Endothelial cell of umbilical vein (primary cell): Measurements from ENCODE around the gene AHRR. TPM values are rescaled to one million over a fixed set of nuclear protein-coding genes. Genes with fewer than 3 reads are reported as not detected.

Experiments used
- BruUV-seq: library from RNA; stranded (reverse); fragments of 400-500 nt; replicated peaks from 2 replicates; lab custom pipeline; 2021; lab: Mats Ljungman, UMichigan
- CTCF ChIA-PET: fragments of 300-600, 350-600 bp; sonication (Branson Sonifier 250); formaldehyde crosslinking; loops from one replicate; lab custom pipeline; 2021; ENCODE audit warnings: antibody characterized with exemption, inconsistent platforms; lab: Charles Lee
- POLR2A ChIA-PET: fragments of 300-600, 350-600 bp; sonication (Branson Sonifier 250); formaldehyde crosslinking; loops from one replicate; lab custom pipeline; 2021; ENCODE audit warnings: antibody characterized with exemption, inconsistent platforms; lab: Charles Lee
- DNase-seq: peaks from one replicate; pipeline ENCODE4 v3.0.0-alpha.2; 2011; ENCODE audit warnings: low read depth, low spot score
- FAIRE-seq: peaks from 2 replicates; lab custom pipeline; 2011; peaks lifted over from hg19 to GRCh38; lab: Jason Lieb, UNC
- H2AFZ ChIP-seq: 2 replicates; pipeline ENCODE4 v1.6.0; 2012; ENCODE audit warnings: low read depth, low read length, control low read depth, inconsistent platforms
- H3K27ac ChIP-seq: 2 replicates; pipeline ENCODE4 v1.5.1; 2011; ENCODE audit warnings: low read depth, mild to moderate bottlenecking, control low read depth, low read length, moderate library complexity; ENCODE audit not compliant: insufficient read depth
- H3K27me3 ChIP-seq, 2 experiments: 2 replicates each; pipeline versions ENCODE4 v1.6.0 to v1.6.1; 2011; ENCODE audit warnings: low read length in 2 of 2, mixed read lengths in 1 of 2; ENCODE audit not compliant: control insufficient read depth in 2 of 2, insufficient read depth in 2 of 2
- H3K36me3 ChIP-seq, 2 experiments: 2 replicates in 1 of 2; 3 replicates in 1 of 2; pipeline ENCODE4 v1.5.1; 2011; ENCODE audit warnings: low read length in 2 of 2, mild to moderate bottlenecking in 1 of 2, moderate library complexity in 1 of 2; ENCODE audit not compliant: control insufficient read depth in 2 of 2, insufficient read depth in 2 of 2; ENCODE audit errors: extremely low read depth in 1 of 2
- H3K4me1 ChIP-seq: 3 replicates; pipeline ENCODE4 v1.5.1; 2011; ENCODE audit warnings: mild to moderate bottlenecking, low read length; ENCODE audit not compliant: control insufficient read depth, insufficient read depth; ENCODE audit errors: extremely low read depth
- H3K4me2 ChIP-seq: 2 replicates; pipeline ENCODE4 v1.6.1; 2011; ENCODE audit warnings: low read length, control low read depth, mixed read lengths; ENCODE audit not compliant: insufficient read depth
- H3K4me3 ChIP-seq, 3 experiments: fragments of 200-600 bp in 1 of 3; sonication (generic), shearing (Covaris generic) in 1 of 3; replicated peaks in 1 of 3; 2 replicates each; pipeline ENCODE4 v1.5.1; 2011 to 2016; ENCODE audit warnings: control low read depth in 3 of 3, low read length in 3 of 3, mild to moderate bottlenecking in 2 of 3, inconsistent platforms in 1 of 3, low read depth in 1 of 3, moderate library complexity in 1 of 3; ENCODE audit not compliant: insufficient read depth in 1 of 3
- H3K79me2 ChIP-seq: 2 replicates; pipeline ENCODE4 v1.6.0; 2012; ENCODE audit warnings: low read length, inconsistent platforms; ENCODE audit not compliant: control insufficient read depth, insufficient read depth
- H3K9ac ChIP-seq: replicated peaks from 2 replicates; pipeline ENCODE3; 2011; ENCODE audit warnings: low read length, control low read depth; ENCODE audit not compliant: insufficient read depth; ENCODE audit errors: extremely low read depth
- H3K9me1 ChIP-seq: replicated peaks from 3 replicates; pipeline ENCODE4 v1.6.0; 2011; ENCODE audit warnings: mild to moderate bottlenecking, low read length; ENCODE audit not compliant: control insufficient read depth, insufficient read depth; ENCODE audit errors: extremely low read depth
- H3K9me3 ChIP-seq: replicated peaks from 2 replicates; pipeline ENCODE4 v1.5.1; 2012; ENCODE audit warnings: low read length, inconsistent platforms; ENCODE audit not compliant: control insufficient read depth, insufficient read depth
- H4K20me1 ChIP-seq: replicated peaks from 2 replicates; pipeline ENCODE3; 2011; ENCODE audit warnings: mild to moderate bottlenecking, low read length; ENCODE audit not compliant: control insufficient read depth, insufficient read depth; ENCODE audit errors: extremely low read depth
- CTCF ChIP-seq, 2 donors: IDR thresholded peaks; 1 replicate in 1 of 2; 2 replicates in 1 of 2; pipeline ENCODE4 v1.5.1; 2011; ENCODE audit warnings: low read length in 2 of 2, mild to moderate bottlenecking in 2 of 2, moderate library complexity in 2 of 2, control low read depth in 1 of 2, inconsistent platforms in 1 of 2, low read depth in 1 of 2; ENCODE audit not compliant: insufficient read depth in 1 of 2; ENCODE audit errors: extremely low read depth in 1 of 2
- EZH2 ChIP-seq: IDR thresholded peaks from 2 replicates; pipeline ENCODE4 v1.6.1; 2012; ENCODE audit warnings: borderline replicate concordance, low read depth, mild to moderate bottlenecking, moderate library complexity, low read length, inconsistent platforms; ENCODE audit not compliant: severe bottlenecking
- FOS ChIP-seq: IDR thresholded peaks from 2 replicates; pipeline ENCODE4 v1.6.1; 2011; ENCODE audit warnings: mild to moderate bottlenecking, low read length, moderate library complexity, borderline replicate concordance; ENCODE audit not compliant: insufficient read depth
- GATA2 ChIP-seq: IDR thresholded peaks from 2 replicates; pipeline ENCODE4 v1.7.0; 2011; ENCODE audit warnings: low read depth, mild to moderate bottlenecking, moderate library complexity, mixed read lengths, low read length; ENCODE audit not compliant: insufficient read length, insufficient read depth
- JUN ChIP-seq: IDR thresholded peaks from 2 replicates; pipeline ENCODE4 v1.6.1; 2011; ENCODE audit warnings: borderline replicate concordance, low read depth; ENCODE audit not compliant: insufficient read length, insufficient read depth
- MAX ChIP-seq: IDR thresholded peaks from 2 replicates; pipeline ENCODE4 v1.6.1; 2011; ENCODE audit not compliant: insufficient read depth, insufficient read length
- MYC ChIP-seq: IDR thresholded peaks from one replicate; pipeline ENCODE4 v1.6.1; 2011; ENCODE audit warnings: mild to moderate bottlenecking, low read depth, low read length
- POLR2A ChIP-seq: IDR thresholded peaks from 2 replicates; pipeline ENCODE4 v1.6.1; 2012; ENCODE audit warnings: low read depth, mild to moderate bottlenecking, control low read depth, low read length
- POLR2AphosphoS5 ChIP-seq: IDR thresholded peaks from 2 replicates; pipeline ENCODE4 v1.6.1; 2012; ENCODE audit warnings: low read depth, mild to moderate bottlenecking, control low read depth, low read length, moderate library complexity; ENCODE audit not compliant: insufficient read depth
- dilution Hi-C: fragments of 300-500 bp; cut with MboI; formaldehyde crosslinking; loops from one replicate; pipeline ENCODE4 v1.15.0; 2019; ENCODE audit warnings: low sequenced_read_pairs; ENCODE audit not compliant: extremely low pct_ligation_motif_present
- intact Hi-C: fragments of 100-400 bp; cut with micrococcal nuclease; formaldehyde crosslinking; loops from one replicate; pipeline ENCODE4 v1.10.0; 2022
- polyA plus RNA-seq, 4 experiments: library from polyadenylated mRNA; depleted of rRNA in 3 of 4; stranded (reverse) in 3 of 4; unstranded in 1 of 4; fragments of >200 nt; gene quantifications; 2 replicates each; pipeline versions ENCODE4 v1.2.1 to v1.2.3, GENCODE V29; 2011 to 2012; ENCODE audit warnings: missing spikeins in 1 of 4
- total RNA-seq: library from RNA; stranded (reverse); gene quantifications from 2 replicates; pipeline ENCODE4 v1.2.3, GENCODE V29; 2021

Gene AHRR
- total and polyA plus RNA-seq, 2 donors (not counting 3 experiments of a cell fraction or from before 2014, with no cell fraction given), result 3.1 to 7.3 TPM

- H2AFZ ChIP-seq, result no peak overlapping the region
- ChIA-PET CTCF (interaction anchor here (1.3 to 1.7 kb wide), 2 partner anchors 25 to 453 kb away, joined by 3 to 4 read pairs; no protein-coding TSS in a partner anchor), POLR2A (no interaction called here)
- H3K36me3 ChIP-seq, result peaks cover 8 to 23% of the 10 kb centered on the region in 2 experiments
- no peaks in the 10 kb centered on the region for H4K20me1 ChIP-seq
- TF ChIP-seq MAX (no peak), GATA2 (no peak), FOS (no peak), JUN (no peak), EZH2 (no peak), POLR2AphosphoS5 (no peak), CTCF (IDR thresholded peaks at IDR 0.05; ENCODE audit: extremely low read depth in 1 of 2, insufficient read depth in 1 of 2, low read depth in 1 of 2, low read length in 2 of 2) (no peak), POLR2A (no peak), MYC (no peak)
- no peaks in the 10 kb centered on the region for H3K9me3 ChIP-seq
- peaks cover 3% of the 10 kb centered on the region for H3K4me1 ChIP-seq
- FAIRE-seq (no peak), DNase-seq (no peak)
- dilution Hi-C loops, result no loop called here
- no TSS peak for BruUV-seq
- H3K79me2 ChIP-seq, result peaks cover 8% of the 10 kb centered on the region
- no peaks in the 10 kb centered on the region for H3K9me1 ChIP-seq
- H3K9ac ChIP-seq, result no peak overlapping the region
- H3K4me2 ChIP-seq, result no peak overlapping the region
- no peak overlapping the region for H3K27ac ChIP-seq
- no peaks in the 10 kb centered on the region for H3K27me3 ChIP-seq
- intact Hi-C loops, result no loop called here
- no peak overlapping the region for H3K4me3 ChIP-seq
Measured at GRCh38 chr5:448766-449090, 127.2 kb downstream of the AHRR start.
